ENCODE measurements around the gene ZNF169.
"Not testable (repeated sequence)": the region's sequence is repeated elsewhere in the genome, so short reads cannot be mapped to it uniquely, and the experiment has no call there.

ZNF169 gene

GRCh38 chr9:94259077-94259862 lies at the start of gene ZNF169:
ZNF169 (plus strand) TSS chr9:94259298; CDS start chr9:94278813, 19,515 bp downstream.
- peak; percentile 97 for DNase-seq (ENCODE audit: low spot score)

GRCh38 chr9:94210616-94211603 lies 48.2 kb upstream of the ZNF169 start:
- no peak for DNase-seq (ENCODE audit: low spot score)

GRCh38 chr9:94212091-94212490 lies 47.0 kb upstream of the ZNF169 start:
- no peak for DNase-seq (ENCODE audit: low spot score)

GRCh38 chr9:94212531-94212930 lies 46.6 kb upstream of the ZNF169 start:
- DNase-seq (ENCODE audit: low spot score), result no peak

GRCh38 chr9:94213511-94214124 lies 45.5 kb upstream of the ZNF169 start:
- DNase-seq (ENCODE audit: low spot score), result peak; percentile 90

GRCh38 chr9:94222870-94223269 lies 36.2 kb upstream of the ZNF169 start:
- DNase-seq (ENCODE audit: low spot score), result peak; percentile 65

- DNase-seq (ENCODE audit: low spot score), result not testable (repeated sequence)
Observed at GRCh38 chr9:94225413-94225812, 33.7 kb upstream of the ZNF169 start.

GRCh38 chr9:94228616-94229015 lies 30.5 kb upstream of the ZNF169 start:
- DNase-seq (ENCODE audit: low spot score), result no peak

- no peak for DNase-seq (ENCODE audit: low spot score)
Observed at GRCh38 chr9:94232428-94232827, 26.7 kb upstream of the ZNF169 start.

- DNase-seq (ENCODE audit: low spot score), result not testable (repeated sequence)
Observed at GRCh38 chr9:94241098-94241497, 18.0 kb upstream of the ZNF169 start.

GRCh38 chr9:94245651-94246050 lies 13.4 kb upstream of the ZNF169 start:
- DNase-seq (ENCODE audit: low spot score), result no peak

GRCh38 chr9:94250456-94250855 lies 8.6 kb upstream of the ZNF169 start:
- no peak for DNase-seq (ENCODE audit: low spot score)

GRCh38 chr9:94256007-94256406 lies 3.1 kb upstream of the ZNF169 start:
- no peak for DNase-seq (ENCODE audit: low spot score)

- not testable (repeated sequence) for DNase-seq (ENCODE audit: low spot score)
Observed at GRCh38 chr9:94265626-94266402, 6.7 kb downstream of the ZNF169 start.

- DNase-seq (ENCODE audit: low spot score), result no peak
Observed at GRCh38 chr9:94269264-94269663, 10.2 kb downstream of the ZNF169 start.

GRCh38 chr9:94270009-94270408 lies 10.9 kb downstream of the ZNF169 start:
- no peak for DNase-seq (ENCODE audit: low spot score)

- not testable (repeated sequence) for DNase-seq (ENCODE audit: low spot score)
Observed at GRCh38 chr9:94277029-94277428, 17.9 kb downstream of the ZNF169 start.

- no peak for DNase-seq (ENCODE audit: low spot score)
Observed at GRCh38 chr9:94277885-94278536, 18.9 kb downstream of the ZNF169 start.

- DNase-seq (ENCODE audit: low spot score), result no peak
Observed at GRCh38 chr9:94280409-94280989, 21.4 kb downstream of the ZNF169 start.

- DNase-seq (ENCODE audit: low spot score), result no peak
Observed at GRCh38 chr9:94281101-94281500, 22.0 kb downstream of the ZNF169 start.

GRCh38 chr9:94286116-94286515 lies 27.0 kb downstream of the ZNF169 start:
- DNase-seq (ENCODE audit: low spot score), result no peak
